ENCODE results near the gene APOL3. TPM values are rescaled to one million over a fixed set of nuclear protein-coding genes. Genes with fewer than 3 reads are reported as not detected.

The APOL3 gene
- total RNA-seq, 2 donors from 2014 or later, result 11.2 to 22.4 TPM

DNA sequence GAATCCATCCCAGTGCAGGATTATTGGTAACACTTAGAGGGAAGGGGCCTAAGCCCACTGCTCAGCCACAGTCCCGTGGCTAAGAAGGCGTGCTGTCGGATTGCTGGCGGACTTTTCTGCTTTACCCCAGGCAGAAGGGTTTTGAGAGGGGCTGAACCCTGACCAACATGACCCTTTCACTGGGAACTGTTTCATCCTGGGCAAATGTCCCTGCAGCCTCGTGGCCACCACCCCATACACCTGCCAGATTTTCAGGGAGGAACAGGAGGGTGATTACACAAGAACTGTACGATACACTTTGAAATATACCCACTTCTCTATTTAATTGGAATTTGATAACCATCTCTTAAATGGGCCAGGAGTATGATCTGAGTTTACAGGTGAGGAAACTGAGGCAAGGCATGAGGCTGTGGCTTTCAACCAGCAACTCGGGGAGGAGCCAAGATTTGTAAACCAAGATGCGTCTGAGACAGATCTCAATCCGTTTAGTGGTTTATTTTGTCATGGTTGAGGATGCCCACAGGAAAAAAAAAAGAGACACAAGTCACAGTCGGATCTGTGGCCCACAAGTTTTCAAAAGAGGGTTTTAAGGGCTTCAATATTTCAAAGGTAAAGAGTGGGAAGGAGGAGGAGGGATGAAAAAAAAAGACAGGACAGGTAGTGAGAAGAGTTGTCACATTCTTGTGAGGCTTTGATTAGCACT is 6.1 kb upstream of the APOL3 start:
- no peak overlapping the region for H3K4me3 ChIP-seq
- 77 to 81% methylated on average over 10 of the region's 10 CpGs for WGBS, 2 donors
- DNase-seq (no peak), ATAC-seq (no peak)
- H3K36me3 ChIP-seq (replicated peaks in 1 of 2; ENCODE audit: insufficient read depth in 1 of 2, low read depth in 2 of 2), result no peaks in the 10 kb centered on the region
- no peak for TF ChIP-seq POLR2A (IDR thresholded peaks at IDR 0.05)
- TF ChIP-seq, protein P1, sequence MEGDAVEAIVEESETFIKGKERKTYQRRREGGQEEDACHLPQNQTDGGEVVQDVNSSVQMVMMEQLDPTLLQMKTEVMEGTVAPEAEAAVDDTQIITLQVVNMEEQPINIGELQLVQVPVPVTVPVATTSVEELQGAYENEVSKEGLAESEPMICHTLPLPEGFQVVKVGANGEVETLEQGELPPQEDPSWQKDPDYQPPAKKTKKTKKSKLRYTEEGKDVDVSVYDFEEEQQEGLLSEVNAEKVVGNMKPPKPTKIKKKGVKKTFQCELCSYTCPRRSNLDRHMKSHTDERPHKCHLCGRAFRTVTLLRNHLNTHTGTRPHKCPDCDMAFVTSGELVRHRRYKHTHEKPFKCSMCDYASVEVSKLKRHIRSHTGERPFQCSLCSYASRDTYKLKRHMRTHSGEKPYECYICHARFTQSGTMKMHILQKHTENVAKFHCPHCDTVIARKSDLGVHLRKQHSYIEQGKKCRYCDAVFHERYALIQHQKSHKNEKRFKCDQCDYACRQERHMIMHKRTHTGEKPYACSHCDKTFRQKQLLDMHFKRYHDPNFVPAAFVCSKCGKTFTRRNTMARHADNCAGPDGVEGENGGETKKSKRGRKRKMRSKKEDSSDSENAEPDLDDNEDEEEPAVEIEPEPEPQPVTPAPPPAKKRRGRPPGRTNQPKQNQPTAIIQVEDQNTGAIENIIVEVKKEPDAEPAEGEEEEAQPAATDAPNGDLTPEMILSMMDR (IDR thresholded peaks at IDR 0.05), result no peak
- H3K9me3 ChIP-seq, result no peaks in the 10 kb centered on the region
- no peaks in the 10 kb centered on the region for H3K27me3 ChIP-seq
- intact Hi-C loops (cut with DNase I), result no loop called here
- H3K4me1 ChIP-seq, result peaks cover 8% of the 10 kb centered on the region
- H3K27ac ChIP-seq, result no peak overlapping the region

DNA sequence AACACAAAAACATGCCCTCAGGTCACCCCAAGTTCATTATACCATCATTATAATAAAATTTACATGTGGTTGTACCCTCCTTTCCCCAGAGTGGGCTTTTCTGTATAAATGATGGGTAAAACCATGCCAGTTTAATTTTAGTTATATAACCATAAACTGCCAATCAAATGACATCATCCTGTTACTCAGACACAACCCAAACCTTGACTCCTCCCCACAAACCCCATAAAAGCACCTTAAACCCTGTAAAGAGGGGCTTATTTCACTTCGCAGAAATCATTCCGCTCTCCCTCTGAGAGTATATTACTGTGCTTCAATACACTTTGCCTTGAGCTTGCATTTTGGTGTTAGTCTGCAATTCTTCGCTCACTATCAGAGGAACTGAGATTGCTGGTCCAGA is 5.5 kb upstream of the APOL3 start:
- WGBS, 2 donors, result 94 to 97% methylated on average over 3 of the region's 3 CpGs
- Histone ChIP-seq H3K4me3 (no peak overlapping the region), H3K27ac (no peak overlapping the region), H3K36me3 (replicated peaks in 1 of 2; ENCODE audit: insufficient read depth in 1 of 2, low read depth in 2 of 2) (no peaks in the 10 kb centered on the region), H3K27me3 (no peaks in the 10 kb centered on the region), H3K4me1 (peaks cover 8% of the 10 kb centered on the region), H3K9me3 (no peaks in the 10 kb centered on the region)
- no peak for DNase-seq
- TF ChIP-seq, protein P1 (IDR thresholded peaks at IDR 0.05), result no peak
- no peak for TF ChIP-seq POLR2A (IDR thresholded peaks at IDR 0.05)
- no peak for ATAC-seq
- intact Hi-C loops (cut with DNase I), result no loop called here

DNA sequence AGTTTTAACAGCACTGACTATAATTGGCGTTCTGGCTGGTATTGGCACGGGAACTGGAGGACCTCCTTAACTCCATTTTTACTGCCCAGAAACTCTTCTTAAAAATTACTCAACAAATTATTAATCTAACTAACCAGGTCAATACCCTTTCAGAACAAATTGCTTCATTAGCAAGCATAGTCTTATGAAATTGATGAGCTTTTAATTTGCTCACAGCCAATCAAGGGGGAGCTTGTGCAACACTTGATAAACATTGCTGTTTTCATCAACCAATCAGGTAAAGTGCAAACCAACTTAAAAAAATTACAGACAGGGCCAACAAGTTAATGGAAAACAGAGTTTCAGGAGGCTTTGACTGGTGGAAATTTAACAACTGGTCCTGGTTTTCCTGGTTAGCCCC is 4.6 kb upstream of the APOL3 start:
- Histone ChIP-seq H3K4me1 (peaks cover 8% of the 10 kb centered on the region), H3K36me3 (replicated peaks in 1 of 2; ENCODE audit: insufficient read depth in 1 of 2, low read depth in 2 of 2) (no peaks in the 10 kb centered on the region), H3K27me3 (no peaks in the 10 kb centered on the region), H3K4me3 (no peak overlapping the region), H3K27ac (peak overlapping the region in 3 of 4 donors; percentile 23 to 63 (median 28)), H3K9me3 (no peaks in the 10 kb centered on the region)
- 49 to 57% methylated on average over 2 of the region's 2 CpGs for WGBS, 2 donors
- no peak for TF ChIP-seq POLR2A (IDR thresholded peaks at IDR 0.05)
- TF ChIP-seq, protein P1 (IDR thresholded peaks at IDR 0.05), result no peak
- intact Hi-C loops (cut with DNase I), result no loop called here
- ATAC-seq (peak; percentile 59), DNase-seq (no peak)

DNA sequence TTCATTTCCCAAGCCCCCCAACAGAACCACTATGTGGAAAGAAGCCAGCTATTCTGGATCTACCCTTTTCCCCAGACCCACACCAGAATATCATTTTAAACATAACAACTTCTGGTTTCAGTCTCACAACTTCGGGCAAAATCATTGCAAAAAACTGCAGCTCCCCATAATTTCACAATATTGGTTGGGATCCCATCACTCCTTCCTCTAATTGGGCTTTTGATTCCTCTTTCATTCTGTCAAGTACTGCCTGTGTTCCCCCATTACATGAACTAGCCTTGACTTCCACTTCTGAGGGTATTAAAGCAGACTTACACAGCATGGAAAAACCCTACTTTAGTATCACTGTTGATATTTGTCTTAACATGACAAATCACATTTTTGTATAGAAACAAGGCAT is 4.1 kb upstream of the APOL3 start:
- WGBS, 2 donors, result 75 to 96% methylated on average over 1 of the region's 1 CpG
- Histone ChIP-seq H3K36me3 (replicated peaks in 1 of 2; ENCODE audit: insufficient read depth in 1 of 2, low read depth in 2 of 2) (no peaks in the 10 kb centered on the region), H3K27ac (peak overlapping the region in 1 of 4 donors; percentile 63), H3K4me3 (no peak overlapping the region), H3K27me3 (no peaks in the 10 kb centered on the region), H3K4me1 (peaks cover 8% of the 10 kb centered on the region), H3K9me3 (no peaks in the 10 kb centered on the region)
- intact Hi-C loops (cut with DNase I), result no loop called here
- no peak for DNase-seq
- ATAC-seq, result no peak
- TF ChIP-seq, protein P1 (IDR thresholded peaks at IDR 0.05), result no peak
- no peak for TF ChIP-seq POLR2A (IDR thresholded peaks at IDR 0.05)

DNA sequence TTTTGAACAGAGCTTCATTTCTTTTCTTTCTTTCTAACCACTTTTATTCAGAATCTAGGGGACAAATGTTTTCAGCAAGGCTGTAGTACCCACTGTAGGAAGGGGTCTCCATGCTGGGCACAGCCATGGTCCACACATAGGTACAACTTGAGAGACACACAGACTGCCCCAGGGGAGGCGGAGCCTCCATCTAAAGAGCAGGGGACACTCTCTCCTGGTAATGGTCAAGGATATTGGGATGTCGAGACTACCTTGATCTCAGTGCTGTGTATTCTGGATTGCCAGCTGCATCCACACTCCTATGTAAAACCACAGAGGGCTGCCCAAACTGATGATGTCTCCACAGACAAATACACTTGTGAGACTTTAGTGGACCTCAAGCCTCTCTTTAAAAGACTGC is 2.9 kb upstream of the APOL3 start:
- Histone ChIP-seq H3K4me3 (no peak overlapping the region), H3K4me1 (peaks cover 8% of the 10 kb centered on the region), H3K27ac (no peak overlapping the region), H3K36me3 (replicated peaks in 1 of 2; ENCODE audit: insufficient read depth in 1 of 2, low read depth in 2 of 2) (no peaks in the 10 kb centered on the region), H3K27me3 (no peaks in the 10 kb centered on the region), H3K9me3 (no peaks in the 10 kb centered on the region)
- DNase-seq (no peak), ATAC-seq (no peak)
- WGBS, 2 donors, result 80% methylated on average over 2 of the region's 2 CpGs
- intact Hi-C loops (cut with DNase I), result no loop called here
- TF ChIP-seq POLR2A (IDR thresholded peaks at IDR 0.05), result no peak
- TF ChIP-seq, protein P1 (IDR thresholded peaks at IDR 0.05), result no peak
